HG02973 (cell line): Measurements from ENCODE around the gene ADIPOR1.
A peak's percentile ranks its signal among the peaks of the same experiment; 100 is the strongest.
"Not testable (repeated sequence)": the region's sequence is repeated elsewhere in the genome, so short reads cannot be mapped to it uniquely, and the experiment has no call there.

Source experiments
- ATAC-seq: cut with Tn5 transposase; IDR thresholded peaks from one replicate; pipeline ENCODE4 v1.9.1; 2021; ENCODE audit warnings: moderate library complexity; ENCODE audit not compliant: unreplicated experiment

ADIPOR1 gene

DNA sequence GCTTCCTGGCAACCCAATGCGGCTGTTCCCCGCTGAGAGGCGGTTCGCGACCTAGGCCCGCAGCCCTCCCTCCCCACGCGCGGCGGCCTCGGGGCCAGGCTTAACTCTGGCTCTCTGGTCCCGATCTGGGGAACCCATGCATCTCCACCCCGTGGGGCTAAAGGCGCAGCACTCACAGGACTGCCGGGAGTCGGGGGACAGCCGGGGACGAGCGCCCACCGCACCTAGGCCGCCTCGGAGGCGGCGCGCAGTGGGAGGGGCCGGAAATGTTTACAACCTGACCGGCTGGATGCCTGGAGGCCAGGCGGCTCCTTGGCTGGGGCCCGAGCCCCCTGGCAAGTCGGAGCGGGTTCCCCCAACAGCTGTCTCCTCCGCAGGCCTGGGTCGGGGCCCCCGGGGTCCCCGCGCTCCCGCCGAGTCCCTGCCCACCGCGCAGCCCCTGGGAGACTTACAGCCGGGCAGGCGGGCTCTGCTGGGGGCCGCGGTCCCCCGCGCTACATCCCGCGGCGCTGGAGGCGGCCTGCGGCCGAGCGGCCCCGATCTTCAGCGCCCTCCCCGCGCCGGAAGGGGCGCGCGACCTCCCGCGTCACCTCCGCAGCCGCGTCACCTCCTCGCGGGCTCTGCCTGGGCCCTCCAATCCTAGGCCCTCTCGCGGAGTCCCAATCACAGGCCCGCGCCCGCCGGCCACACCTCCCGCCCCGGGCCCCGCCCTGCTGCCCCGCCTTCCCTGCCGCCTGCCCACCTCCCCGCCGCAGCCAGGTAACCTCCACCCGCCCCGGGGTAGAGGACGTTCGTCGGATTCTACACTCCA, at the start of gene ADIPOR1:
TSS of gene ADIPOR1 (minus strand) at position 580 of the 811 bp plus-strand sequence. CDS start 7,242 bp downstream, outside the sequence.
- peak; percentile 96 for ATAC-seq

GRCh38 chr1:203006948-203007871, 49.1 kb upstream of the ADIPOR1 start, which contains the start of gene TMEM183A:
TMEM183A (plus strand) TSS chr1:203007374; CDS start chr1:203007466, 92 bp downstream.
- ATAC-seq = peak; percentile 95

- ATAC-seq = not testable (repeated sequence)
These were observed 47.5 kb upstream of the ADIPOR1 start for GRCh38 chr1:203005395-203006142.

- no peak for ATAC-seq
These were observed 44.8 kb upstream of the ADIPOR1 start for GRCh38 chr1:203002951-203003350.

GRCh38 chr1:203001986-203002385, 43.9 kb upstream of the ADIPOR1 start:
- ATAC-seq = no peak

- ATAC-seq = no peak
These were observed 42.3 kb upstream of the ADIPOR1 start for GRCh38 chr1:203000217-203000944.

GRCh38 chr1:202998836-202999750, 41.0 kb upstream of the ADIPOR1 start:
- ATAC-seq = no peak

GRCh38 chr1:202994756-202995155, 36.6 kb upstream of the ADIPOR1 start:
- no peak for ATAC-seq

DNA sequence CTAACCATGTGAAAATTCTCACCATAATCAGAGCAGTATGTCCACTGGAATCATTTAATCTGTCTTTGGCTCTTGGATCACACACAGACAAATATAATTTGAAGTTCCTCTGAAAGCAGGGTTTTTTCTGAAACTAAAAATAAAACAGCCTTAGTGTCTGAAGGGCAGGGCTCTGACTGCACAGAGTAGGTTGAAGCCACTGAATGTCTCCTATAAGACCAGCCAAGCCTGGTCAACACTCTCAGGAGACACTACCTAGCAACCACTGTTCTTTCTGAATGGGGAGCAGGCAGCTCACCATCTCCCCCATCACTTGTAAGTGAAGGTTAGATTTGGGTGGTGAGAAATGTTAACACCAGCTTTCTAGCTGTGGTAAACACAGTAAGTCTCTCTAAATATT, 33.0 kb upstream of the ADIPOR1 start:
- no peak for ATAC-seq

DNA sequence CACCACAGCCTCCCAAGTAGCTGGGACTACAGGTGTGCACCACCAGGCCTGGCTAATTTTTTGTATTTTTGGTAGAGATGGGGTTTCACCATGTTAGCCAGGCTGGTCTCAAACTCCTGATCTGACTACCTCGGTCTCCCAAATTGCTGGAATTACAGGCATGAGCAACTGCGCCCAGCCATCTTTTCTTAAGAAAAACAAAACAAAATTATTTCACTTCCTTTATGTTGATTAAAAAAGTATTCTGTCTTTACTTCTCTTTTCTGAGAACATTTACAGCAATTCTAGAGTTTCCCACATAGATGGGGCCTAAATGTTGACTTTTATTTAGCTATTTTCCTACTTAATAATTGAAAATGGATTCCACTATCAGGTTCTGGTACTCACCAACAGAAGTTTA, 31.8 kb upstream of the ADIPOR1 start:
- no peak for ATAC-seq

GRCh38 chr1:202987922-202988583, 29.9 kb upstream of the ADIPOR1 start:
- no peak for ATAC-seq

DNA sequence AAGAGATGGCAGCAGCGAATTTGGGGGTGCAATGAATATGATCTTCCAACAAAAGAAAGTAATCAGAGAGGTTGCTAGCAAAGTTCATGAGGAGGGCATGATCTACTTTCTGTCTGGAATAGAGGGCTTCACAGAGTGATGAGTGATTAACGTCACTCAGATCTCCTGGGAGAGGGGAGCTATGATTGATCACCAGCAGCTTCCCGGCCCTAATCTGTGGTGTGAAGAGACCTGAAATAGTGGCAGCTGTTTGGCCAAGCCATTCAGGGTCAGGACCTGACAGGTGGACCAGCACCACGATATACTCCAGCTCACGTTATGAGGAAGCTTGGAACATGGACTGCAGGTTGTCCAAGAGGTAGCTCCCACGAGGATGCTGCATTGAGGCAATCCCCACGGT, 29.1 kb upstream of the ADIPOR1 start:
- ATAC-seq = no peak

DNA sequence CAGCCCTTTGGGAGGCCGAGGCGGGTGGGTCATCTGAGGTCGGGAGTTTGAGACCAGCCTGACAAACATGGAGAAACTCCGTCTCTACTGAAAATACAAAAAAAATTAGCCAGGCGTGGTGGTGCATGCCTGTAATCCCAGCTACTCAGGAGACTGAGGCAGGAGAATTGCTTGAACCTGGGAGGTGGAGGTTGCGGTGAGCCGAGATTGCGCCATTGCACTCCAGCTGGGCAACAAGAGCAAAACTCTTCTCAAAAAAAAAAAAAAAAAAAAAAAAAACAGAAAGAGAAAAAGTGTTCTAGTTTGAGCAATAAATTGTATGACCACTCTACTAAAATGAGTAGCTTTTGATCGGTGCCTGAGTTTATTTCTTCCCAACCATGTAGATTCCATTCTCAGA, 28.0 kb upstream of the ADIPOR1 start:
- not testable (repeated sequence) for ATAC-seq

- no peak for ATAC-seq
These were observed 24.8 kb upstream of the ADIPOR1 start for GRCh38 chr1:202982715-202983430.

DNA sequence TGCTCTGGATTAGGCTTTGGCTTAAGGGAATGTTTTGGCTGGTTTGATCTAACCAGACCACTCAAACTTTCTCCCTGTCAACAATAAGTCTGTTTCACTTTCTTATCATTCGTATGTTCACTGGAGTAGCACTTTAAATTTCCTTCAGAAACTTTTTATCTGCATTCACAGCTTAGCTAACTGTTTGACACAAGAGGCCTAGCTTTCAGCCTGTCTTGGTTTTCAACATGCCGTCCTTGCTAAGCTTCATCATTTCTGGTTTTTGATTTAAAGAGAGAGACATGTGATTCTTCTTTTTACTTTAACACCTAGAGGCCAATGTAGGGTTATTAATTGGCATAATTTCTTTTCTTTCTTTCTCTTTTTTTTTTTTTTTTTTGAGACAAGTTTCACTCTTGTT, 23.8 kb upstream of the ADIPOR1 start:
- no peak for ATAC-seq

DNA sequence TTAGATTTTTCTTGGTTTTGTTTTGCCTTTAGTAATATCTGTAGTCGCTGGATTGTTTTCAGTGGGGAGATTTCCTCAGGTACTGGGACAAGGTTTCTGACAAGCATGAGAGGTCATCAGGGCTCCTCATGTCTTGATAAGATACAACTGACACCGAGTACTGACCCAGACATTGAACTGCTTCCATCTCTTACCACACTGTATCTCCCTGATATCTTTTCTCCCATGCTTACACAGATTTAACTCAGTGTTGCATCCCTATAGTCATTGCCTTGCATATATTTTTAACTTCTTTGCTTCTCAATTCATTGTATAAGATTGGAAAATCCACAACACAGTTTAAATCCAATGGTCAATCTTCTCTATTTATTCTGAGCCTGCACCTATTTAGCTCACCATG, 21.3 kb upstream of the ADIPOR1 start:
- ATAC-seq = no peak

DNA sequence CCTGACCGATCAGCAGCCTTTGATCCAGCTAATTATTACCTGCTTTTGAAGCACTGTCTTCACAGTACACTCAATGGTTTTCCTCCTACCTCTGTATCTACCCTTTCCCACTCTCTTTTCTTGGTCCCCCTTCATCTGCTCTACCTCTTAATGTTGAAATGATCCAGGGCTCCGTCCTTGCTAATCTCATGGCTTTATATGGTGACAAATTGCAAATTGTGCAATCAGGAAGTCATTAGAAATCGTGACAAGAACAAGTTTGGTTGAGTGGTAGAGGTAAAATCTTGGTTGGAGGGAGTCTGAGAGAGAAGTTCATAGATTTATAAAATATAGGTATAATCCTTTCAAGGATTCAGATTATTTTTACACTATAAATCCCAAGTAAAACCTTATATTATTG, 18.5 kb upstream of the ADIPOR1 start:
- no peak for ATAC-seq

DNA sequence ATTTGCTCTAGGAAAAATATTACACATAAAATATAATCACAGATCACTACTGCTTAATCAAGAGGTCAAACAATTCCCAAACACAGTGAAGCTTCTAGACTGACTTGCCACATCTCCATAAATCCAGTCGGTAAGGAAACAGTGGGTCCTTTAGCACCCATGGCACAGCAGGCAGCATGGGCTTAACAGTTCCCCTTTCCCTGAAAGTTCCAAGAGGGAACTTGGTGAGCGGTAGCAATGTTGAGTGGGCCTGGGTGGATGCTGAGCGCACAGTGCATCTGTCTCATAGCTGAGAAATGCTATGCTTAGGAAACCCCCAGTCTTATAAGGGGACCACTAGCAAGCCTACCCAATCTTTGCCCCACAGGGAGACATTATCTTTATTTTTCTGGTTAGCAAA, 16.7 kb upstream of the ADIPOR1 start:
- ATAC-seq = no peak
